A673 (cell line): ENCODE data around the gene TMEM88. TPM values are rescaled to one million over a fixed set of nuclear protein-coding genes. Genes with fewer than 3 reads are reported as not detected.

Source experiments
- BruUV-seq: library from RNA; stranded (reverse); fragments of 400-500 nt; replicated peaks from 2 replicates; lab custom pipeline; 2021; lab: Mats Ljungman, UMichigan
- CTCF ChIA-PET: fragments of 300-600 bp; sonication (Branson Sonifier 250); formaldehyde crosslinking; loops from one replicate; lab custom pipeline; 2022; ENCODE audit warnings: antibody characterized with exemption; lab: Charles Lee
- POLR2A ChIA-PET: fragments of 300-600 bp; sonication (Branson Sonifier 250); formaldehyde crosslinking; loops from one replicate; lab custom pipeline; 2022; ENCODE audit warnings: antibody characterized with exemption; ENCODE audit not compliant: low non-redundant PET; lab: Charles Lee
- DNase-seq: peaks from one replicate; pipeline ENCODE4 v3.0.0-alpha.2; 2015; ENCODE audit warnings: low spot score
- H3K27ac ChIP-seq: fragments of 200-600 bp; sonication (generic); 2 replicates; pipeline ENCODE4 v1.5.1; 2016; ENCODE audit warnings: mixed run types, low read depth, mild to moderate bottlenecking, mixed read lengths, antibody characterized with exemption, low read length; ENCODE audit not compliant: poor library complexity, severe bottlenecking
- H3K27me3 ChIP-seq: fragments of 200-600 bp; sonication (generic); replicated peaks from 2 replicates; pipeline ENCODE4 v1.6.1; 2017; ENCODE audit warnings: mixed run types, low read depth, mild to moderate bottlenecking, mixed read lengths, antibody characterized with exemption, low read length; ENCODE audit not compliant: insufficient read depth, poor library complexity
- H3K36me3 ChIP-seq: fragments of 200-600 bp; sonication (generic); 2 replicates; pipeline ENCODE4 v1.6.1; 2016; ENCODE audit warnings: mixed run types, mild to moderate bottlenecking, mixed read lengths, antibody characterized with exemption, low read length; ENCODE audit not compliant: insufficient read depth, poor library complexity, severe bottlenecking
- H3K4me1 ChIP-seq: fragments of 200-600 bp; sonication (generic); 2 replicates; pipeline ENCODE4 v1.6.1; 2017; ENCODE audit warnings: mixed run types, mild to moderate bottlenecking, mixed read lengths, antibody characterized with exemption, low read length; ENCODE audit not compliant: insufficient read depth, poor library complexity, severe bottlenecking
- H3K4me3 ChIP-seq: fragments of 200-600 bp; sonication (generic); 2 replicates; pipeline ENCODE4 v1.5.1; 2016; ENCODE audit warnings: low read depth, mixed run types, mild to moderate bottlenecking, mixed read lengths, low read length; ENCODE audit not compliant: poor library complexity, severe bottlenecking
- H3K9me3 ChIP-seq: fragments of 200-600 bp; sonication (generic); 2 replicates; pipeline ENCODE4 v1.6.1; 2016; ENCODE audit warnings: mixed run types, low read depth, mild to moderate bottlenecking, mixed read lengths, antibody characterized with exemption, low read length; ENCODE audit not compliant: poor library complexity, severe bottlenecking
- EZH2 ChIP-seq: fragments of 200-600 bp; sonication (generic); IDR thresholded peaks from 2 replicates; pipeline ENCODE4 v1.6.1; 2017; ENCODE audit warnings: borderline replicate concordance, low read depth, mild to moderate bottlenecking, mixed read lengths, antibody characterized with exemption, low read length; ENCODE audit not compliant: poor library complexity, severe bottlenecking
- intact Hi-C: fragments of 100-400 bp; cut with micrococcal nuclease; formaldehyde crosslinking; loops from one replicate; pipeline ENCODE4 v1.10.0; 2022; ENCODE audit not compliant: unreplicated experiment
- total RNA-seq: library from RNA; stranded (reverse); gene quantifications from 2 replicates; pipeline ENCODE4 v1.2.3, GENCODE V29; 2021
- TF ChIP-seq, protein P1 (sequence below): fragments of 300-800, 200-600 bp; sonication (generic); conservative IDR thresholded peaks from 2 replicates; pipeline ENCODE4 v1.5.1; 2017; ENCODE audit warnings: low read depth, mild to moderate bottlenecking, antibody characterized with exemption, low read length, moderate library complexity, mixed read lengths

Gene TMEM88
- total RNA-seq, 1 experiment from 2014 or later: 1.7 TPM

DNA sequence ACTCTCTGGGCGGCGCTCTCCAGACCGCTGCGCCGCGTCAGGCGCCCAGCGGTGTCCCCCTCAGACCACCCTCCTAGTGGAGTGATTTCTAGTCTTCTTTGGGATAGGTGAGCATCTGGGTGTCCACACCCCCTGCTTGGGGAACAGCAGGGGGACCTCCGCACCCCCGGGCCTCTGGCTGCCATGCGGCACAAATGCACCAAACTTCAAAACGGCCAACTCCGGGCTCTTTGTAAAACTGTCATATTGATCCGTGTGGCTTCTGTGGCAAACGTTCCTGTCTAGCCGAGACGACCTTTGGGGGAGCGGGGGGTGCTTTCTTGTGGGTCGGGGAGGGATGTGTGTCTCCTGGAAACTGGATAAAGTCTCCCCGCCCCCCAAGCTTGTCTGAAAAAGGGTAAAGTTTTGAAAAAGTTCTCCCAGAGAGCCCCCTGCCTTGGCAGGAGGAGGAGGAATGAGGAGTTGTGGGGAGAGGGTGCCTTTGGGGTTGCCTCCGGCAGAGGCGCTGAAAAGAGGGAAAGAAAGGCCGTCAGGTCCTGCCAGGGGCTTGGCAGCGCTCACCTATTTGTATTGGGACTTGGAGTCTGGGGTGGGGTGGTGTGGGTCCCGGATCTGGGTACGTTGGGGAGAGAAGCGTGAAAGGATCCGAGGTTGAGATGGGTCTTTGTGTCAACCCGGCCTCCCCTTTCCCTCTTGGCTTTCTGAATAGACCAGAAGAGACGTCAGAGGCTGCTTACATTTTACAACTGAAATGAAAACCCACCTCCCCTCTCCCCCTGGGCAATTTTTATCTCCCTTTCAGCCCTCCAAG lies 31.6 kb downstream of the TMEM88 start:
- peak; percentile 67 for DNase-seq
- intact Hi-C loops: loop anchor here (5.0 kb wide), 3 partner anchors 46 to 336 kb away; partner anchors contain the start of genes CNTROB, MPDU1 and TRAPPC1
- Histone ChIP-seq H3K27me3 (no peaks in the 10 kb centered on the region), H3K4me3 (peak overlapping the region; percentile 87), H3K27ac (peak overlapping the region; percentile 96), H3K4me1 (peaks cover 47% of the 10 kb centered on the region), H3K36me3 (peaks cover 20% of the 10 kb centered on the region), H3K9me3 (no peaks in the 10 kb centered on the region)
- TF ChIP-seq, protein P1, sequence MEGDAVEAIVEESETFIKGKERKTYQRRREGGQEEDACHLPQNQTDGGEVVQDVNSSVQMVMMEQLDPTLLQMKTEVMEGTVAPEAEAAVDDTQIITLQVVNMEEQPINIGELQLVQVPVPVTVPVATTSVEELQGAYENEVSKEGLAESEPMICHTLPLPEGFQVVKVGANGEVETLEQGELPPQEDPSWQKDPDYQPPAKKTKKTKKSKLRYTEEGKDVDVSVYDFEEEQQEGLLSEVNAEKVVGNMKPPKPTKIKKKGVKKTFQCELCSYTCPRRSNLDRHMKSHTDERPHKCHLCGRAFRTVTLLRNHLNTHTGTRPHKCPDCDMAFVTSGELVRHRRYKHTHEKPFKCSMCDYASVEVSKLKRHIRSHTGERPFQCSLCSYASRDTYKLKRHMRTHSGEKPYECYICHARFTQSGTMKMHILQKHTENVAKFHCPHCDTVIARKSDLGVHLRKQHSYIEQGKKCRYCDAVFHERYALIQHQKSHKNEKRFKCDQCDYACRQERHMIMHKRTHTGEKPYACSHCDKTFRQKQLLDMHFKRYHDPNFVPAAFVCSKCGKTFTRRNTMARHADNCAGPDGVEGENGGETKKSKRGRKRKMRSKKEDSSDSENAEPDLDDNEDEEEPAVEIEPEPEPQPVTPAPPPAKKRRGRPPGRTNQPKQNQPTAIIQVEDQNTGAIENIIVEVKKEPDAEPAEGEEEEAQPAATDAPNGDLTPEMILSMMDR: no peak
- TF ChIP-seq EZH2: no peak
- no TSS peak for BruUV-seq
- ChIA-PET CTCF (no interaction called here), POLR2A (no interaction called here)

DNA sequence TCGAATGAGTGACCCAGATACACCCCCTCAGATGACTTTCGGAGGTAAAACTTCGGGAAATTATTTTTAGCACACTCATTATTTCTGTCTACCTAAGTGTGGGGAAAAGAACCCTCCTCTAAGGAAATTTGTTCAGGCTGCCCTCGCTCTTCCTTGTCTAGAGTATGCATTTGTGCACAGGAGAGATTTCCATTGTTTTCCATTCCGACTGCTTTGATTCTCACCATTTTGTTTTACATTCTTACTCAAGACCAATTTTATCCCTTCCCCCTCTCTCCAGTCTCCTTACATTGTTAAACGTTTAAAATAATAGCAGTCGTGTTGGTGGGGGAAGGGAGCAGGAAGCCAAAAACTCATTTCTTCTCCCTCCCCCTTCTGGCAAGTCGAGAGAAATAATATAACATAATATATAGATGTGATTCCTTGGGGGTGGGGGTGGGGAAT lies 32.2 kb downstream of the TMEM88 start:
- TF ChIP-seq EZH2: no peak
- TF ChIP-seq, protein P1: 0 out of 2 replicates have a peak, but pooled peaks have one; percentile 19
- intact Hi-C loops: loop anchor here (5.0 kb wide), 3 partner anchors 45 to 335 kb away; partner anchors contain the start of genes CNTROB, MPDU1 and TRAPPC1
- no peaks in the 10 kb centered on the region for H3K9me3 ChIP-seq
- no peak for DNase-seq
- peaks cover 42% of the 10 kb centered on the region for H3K4me1 ChIP-seq
- POLR2A ChIA-PET: no interaction called here
- peak overlapping the region; percentile 87 for H3K4me3 ChIP-seq
- peak overlapping the region; percentile 96 for H3K27ac ChIP-seq
- CTCF ChIA-PET: no interaction called here
- no peaks in the 10 kb centered on the region for H3K27me3 ChIP-seq
- peaks cover 26% of the 10 kb centered on the region for H3K36me3 ChIP-seq
- BruUV-seq: TSS peak; percentile 71

DNA sequence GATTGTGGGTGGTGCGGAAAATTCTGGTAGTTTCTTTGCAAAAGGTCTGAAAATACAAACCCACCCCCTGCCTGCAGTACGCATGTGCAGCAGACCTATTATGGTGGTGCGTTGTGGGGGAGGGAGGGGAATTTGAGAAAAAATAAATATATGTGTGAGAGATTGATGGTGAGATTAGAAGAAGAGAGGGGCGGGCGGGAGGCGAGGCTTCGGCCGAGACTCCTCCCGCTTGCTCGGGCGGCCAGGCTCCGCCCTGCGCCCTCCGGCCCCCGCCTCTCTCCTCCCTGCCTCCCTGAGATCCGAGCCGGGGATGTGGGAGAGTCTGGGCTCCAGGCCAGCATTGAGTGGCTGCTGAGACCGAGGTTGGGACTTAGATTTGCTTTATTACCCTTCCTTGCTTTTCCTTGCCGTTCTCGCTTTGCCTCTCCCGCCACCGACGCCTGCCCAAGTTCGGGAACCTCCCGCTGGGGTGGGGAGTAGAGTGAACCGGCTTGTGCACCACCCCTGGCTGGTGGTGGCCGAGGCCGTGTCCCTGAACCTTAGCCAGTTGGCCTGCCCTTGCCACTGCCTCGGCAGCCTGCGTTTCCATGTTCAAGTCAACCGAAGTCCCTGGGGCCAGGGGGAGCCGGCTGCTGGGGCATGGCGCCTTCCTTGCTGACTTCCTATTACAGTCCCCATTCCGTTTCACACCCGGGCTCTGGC lies 32.8 kb downstream of the TMEM88 start:
- no peaks in the 10 kb centered on the region for H3K27me3 ChIP-seq
- H3K4me3 ChIP-seq: peak overlapping the region; percentile 87
- TF ChIP-seq, protein P1: no peak
- TF ChIP-seq EZH2: no peak
- BruUV-seq: no TSS peak
- H3K4me1 ChIP-seq: peaks cover 37% of the 10 kb centered on the region
- CTCF ChIA-PET: no interaction called here
- peak; percentile 99 for DNase-seq
- intact Hi-C loops: loop anchor here (5.0 kb wide), 3 partner anchors 45 to 335 kb away; partner anchors contain the start of genes CNTROB, MPDU1 and TRAPPC1
- H3K9me3 ChIP-seq: no peaks in the 10 kb centered on the region
- H3K27ac ChIP-seq: peak overlapping the region; percentile 96
- POLR2A ChIA-PET: no interaction called here
- H3K36me3 ChIP-seq: peaks cover 32% of the 10 kb centered on the region
